ENCODE measurements around the gene GTPBP4. TPM values are rescaled to one million over a fixed set of nuclear protein-coding genes. Genes with fewer than 3 reads are reported as not detected.

Gene GTPBP4
- total RNA-seq, 4 donors from 2014 or later: 16.0 to 31.5 (median 21.5) TPM

GRCh38 chr10:1048349-1048731 lies 60.1 kb downstream of the GTPBP4 start:
- H3K4me1 ChIP-seq: peaks cover 0 to 70% (median 13%) of the 10 kb centered on the region in 3 donors
- TF ChIP-seq EP300 (IDR thresholded peaks at IDR 0.05) (no peak), POLR2AphosphoS5 (IDR thresholded peaks at IDR 0.05) (no peak), CTCF (IDR thresholded peaks at IDR 0.05) (no peak), POLR2A (IDR thresholded peaks at IDR 0.05) (no peak)

GRCh38 chr10:1048732-1049424 lies 60.6 kb downstream of the GTPBP4 start, which contains the start of gene IDI1:
Gene IDI1, minus strand, starts transcription at chr10:1049119. Its CDS starts 116 bp downstream, at chr10:1049003.
- no CpG with 5 or more reads among the region's 83 CpGs for WGBS, 2 donors (ENCODE audit: low coverage in 1 of 2)
- TF ChIP-seq POLR2A (IDR thresholded peaks at IDR 0.05) (peak; percentile 93 to 96), CTCF (IDR thresholded peaks at IDR 0.05) (peak in 1 of 4 experiments; percentile 9), POLR2AphosphoS5 (IDR thresholded peaks at IDR 0.05) (peak; percentile 87), EP300 (IDR thresholded peaks at IDR 0.05) (peak; percentile 47)
- ATAC-seq: peak; percentile 94
- peak within 1 kb of the TSS; percentile 65 to 74 for H3K4me3 ChIP-seq
- peak within 1 kb of the TSS; percentile 80 to 100 (median 98) for H3K27ac ChIP-seq
- no peaks in the 10 kb centered on the region for H3K27me3 ChIP-seq
- peaks cover 0 to 26% of the 10 kb centered on the region in 2 donors for H3K36me3 ChIP-seq
- peaks cover 0 to 74% (median 13%) of the 10 kb centered on the region in 3 donors for H3K4me1 ChIP-seq
- no peaks in the 10 kb centered on the region for H3K9me3 ChIP-seq

More at GRCh38 chr10:1048349-1048731, 60.1 kb downstream of the GTPBP4 start:
- ATAC-seq: peak; percentile 35
- no peaks in the 10 kb centered on the region for H3K27me3 ChIP-seq
- H3K27ac ChIP-seq: peak overlapping the region; percentile 80 to 100 (median 98)
- peaks cover 0 to 24% of the 10 kb centered on the region in 2 donors for H3K36me3 ChIP-seq
- peak overlapping the region; percentile 65 to 74 for H3K4me3 ChIP-seq
- WGBS, 2 donors (ENCODE audit: low coverage in 1 of 2): no CpG with 5 or more reads among the region's 37 CpGs
- no peaks in the 10 kb centered on the region for H3K9me3 ChIP-seq

GRCh38 chr10:1049425-1049958 lies 61.3 kb downstream of the GTPBP4 start:
- H3K27me3 ChIP-seq: no peaks in the 10 kb centered on the region
- peaks cover 0 to 74% (median 16%) of the 10 kb centered on the region in 3 donors for H3K4me1 ChIP-seq
- TF ChIP-seq EP300 (IDR thresholded peaks at IDR 0.05): no peak
- TF ChIP-seq CTCF (IDR thresholded peaks at IDR 0.05): no peak
- TF ChIP-seq POLR2A (IDR thresholded peaks at IDR 0.05): no peak
- TF ChIP-seq POLR2AphosphoS5 (IDR thresholded peaks at IDR 0.05): no peak
- peaks cover 0 to 27% of the 10 kb centered on the region in 2 donors for H3K36me3 ChIP-seq
- no peak for ATAC-seq
- H3K4me3 ChIP-seq: peak overlapping the region; percentile 65 to 74
- no peaks in the 10 kb centered on the region for H3K9me3 ChIP-seq
- WGBS, 2 donors (ENCODE audit: low coverage in 1 of 2): 2% methylated on average over 10 to 13 of the region's 34 CpGs
- peak overlapping the region; percentile 80 to 100 (median 98) for H3K27ac ChIP-seq

GRCh38 chr10:1050145-1050544 lies 61.9 kb downstream of the GTPBP4 start:
- Histone ChIP-seq H3K4me3 (peak overlapping the region; percentile 65 to 74), H3K27ac (peak overlapping the region; percentile 80 to 100 (median 98)), H3K4me1 (peaks cover 3 to 74% (median 23%) of the 10 kb centered on the region in 3 donors), H3K9me3 (no peaks in the 10 kb centered on the region), H3K36me3 (peaks cover 0 to 27% of the 10 kb centered on the region in 2 donors), H3K27me3 (no peaks in the 10 kb centered on the region)
- 31 to 43% methylated on average over 5 of the region's 5 CpGs for WGBS, 2 donors (ENCODE audit: low coverage in 1 of 2)
- no peak for TF ChIP-seq EP300 (IDR thresholded peaks at IDR 0.05)
- TF ChIP-seq POLR2AphosphoS5 (IDR thresholded peaks at IDR 0.05): no peak
- TF ChIP-seq POLR2A (IDR thresholded peaks at IDR 0.05): no peak
- no peak for TF ChIP-seq CTCF (IDR thresholded peaks at IDR 0.05)
- no peak for ATAC-seq

All from gastroesophageal sphincter (tissue), 4 donors.